GM19035 (cell line): Measurements from ENCODE around the gene SNRNP48.

Experiments used
- ATAC-seq: cut with Tn5 transposase; IDR thresholded peaks from one replicate; pipeline ENCODE4 v1.9.1; 2021; ENCODE audit not compliant: unreplicated experiment

Gene SNRNP48

DNA sequence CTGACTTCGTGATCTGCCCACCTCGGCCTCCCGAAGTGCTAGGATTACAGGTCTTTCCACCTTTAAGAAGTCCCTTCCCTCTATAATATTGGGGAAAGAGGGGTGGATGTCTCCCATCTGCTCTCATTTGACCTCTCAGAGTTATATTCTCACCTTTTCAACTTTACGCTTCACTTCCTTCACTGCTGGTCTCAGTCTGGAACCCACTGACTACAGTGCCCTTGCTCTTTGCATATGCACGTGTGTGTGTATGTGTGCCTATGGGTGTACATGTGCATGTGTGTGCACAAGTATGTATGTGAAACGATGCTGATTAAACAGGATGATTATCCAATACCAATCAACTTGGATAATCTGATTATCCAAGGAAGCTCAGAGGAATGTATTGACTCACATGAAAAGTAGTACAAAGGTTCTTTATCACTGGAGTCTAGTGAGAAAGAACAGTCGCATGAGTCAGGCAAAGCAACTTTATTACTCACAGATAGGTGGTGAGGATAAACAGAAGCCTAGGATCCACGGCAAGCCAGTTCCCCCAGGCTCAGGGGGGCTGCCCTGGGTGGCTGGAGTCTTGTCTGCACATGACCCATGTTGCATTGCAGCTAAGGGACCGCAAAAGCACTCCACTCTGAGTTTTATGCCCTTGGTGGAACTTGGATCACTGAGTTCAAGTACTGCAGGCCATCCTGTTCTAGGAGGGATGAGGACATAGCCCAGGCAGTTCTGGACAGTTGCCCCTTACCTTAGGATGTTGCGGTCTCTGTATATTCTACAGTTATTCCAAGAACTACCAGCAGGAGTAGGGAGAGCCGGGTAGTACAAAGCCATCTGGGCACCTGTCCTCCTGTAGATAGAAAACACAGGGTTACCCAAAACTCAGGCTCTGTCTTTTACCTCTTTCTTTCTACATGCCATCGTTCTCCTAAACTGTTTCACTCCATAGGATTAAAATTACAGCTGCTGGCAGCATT is 50.9 kb downstream of the SNRNP48 start:
- no peak for ATAC-seq

GRCh38 chr6:7642791-7643190 is 52.8 kb downstream of the SNRNP48 start:
- ATAC-seq, result no peak

DNA sequence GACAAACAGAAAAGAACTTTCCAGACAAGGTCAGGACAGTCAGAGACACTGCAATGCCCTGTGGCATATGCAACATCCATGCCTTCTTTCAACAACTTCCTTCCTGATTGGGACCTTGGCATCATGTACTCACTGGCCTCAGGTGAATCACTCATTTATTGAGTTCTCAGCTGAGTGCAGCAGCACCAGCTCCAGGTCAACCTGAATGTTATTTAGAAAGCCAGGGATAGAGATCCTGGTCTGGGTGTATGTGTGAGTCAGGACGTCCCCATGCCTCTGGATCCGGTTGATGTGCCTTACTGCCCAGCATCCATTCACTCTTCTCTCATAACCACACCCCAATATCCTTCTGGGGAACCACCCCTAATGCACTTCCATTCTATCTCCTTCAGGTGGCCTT is 54.4 kb downstream of the SNRNP48 start:
- no peak for ATAC-seq

GRCh38 chr6:7646394-7646793 is 56.4 kb downstream of the SNRNP48 start:
- no peak for ATAC-seq

DNA sequence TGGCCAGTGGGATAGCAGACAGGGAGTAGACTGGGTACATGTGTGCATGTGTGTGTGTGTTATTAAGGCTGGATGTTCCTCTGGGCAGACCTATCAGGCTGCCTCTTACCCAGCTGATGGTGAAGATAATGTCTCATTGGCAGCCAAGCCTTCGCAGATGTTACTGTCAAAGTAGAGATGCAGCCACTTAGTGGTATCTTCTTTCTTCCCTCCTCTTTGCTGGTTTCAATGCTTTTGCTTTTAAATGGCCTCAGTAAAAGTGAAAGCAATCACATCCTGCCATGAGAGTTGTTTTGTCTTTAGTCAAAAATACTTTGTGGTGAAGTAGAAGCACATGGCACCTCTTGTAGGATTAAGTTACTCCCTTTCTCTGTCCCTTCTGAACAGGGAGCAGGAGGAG is 57.5 kb downstream of the SNRNP48 start:
- no peak for ATAC-seq

GRCh38 chr6:7649037-7649810 is 59.2 kb downstream of the SNRNP48 start:
- no peak for ATAC-seq

DNA sequence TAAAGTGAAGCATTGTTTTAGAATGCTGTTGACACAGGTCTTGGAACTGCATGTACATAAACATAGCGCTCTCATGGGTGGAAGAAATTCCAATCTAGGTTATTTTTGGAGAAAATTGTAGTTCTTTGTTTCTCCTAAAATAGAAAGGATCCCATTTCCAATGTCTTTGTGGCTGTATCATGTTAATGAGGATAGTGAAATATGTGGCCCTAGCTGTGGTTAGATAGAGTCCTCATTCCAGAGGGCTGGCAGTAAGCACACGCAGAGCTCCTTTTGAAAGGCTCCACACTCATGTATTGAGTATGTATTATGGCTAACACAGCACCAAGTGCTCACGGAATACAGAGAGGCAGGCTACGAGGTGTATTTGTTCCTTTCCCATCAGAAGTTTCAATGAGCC is 60.9 kb downstream of the SNRNP48 start:
- no peak for ATAC-seq

DNA sequence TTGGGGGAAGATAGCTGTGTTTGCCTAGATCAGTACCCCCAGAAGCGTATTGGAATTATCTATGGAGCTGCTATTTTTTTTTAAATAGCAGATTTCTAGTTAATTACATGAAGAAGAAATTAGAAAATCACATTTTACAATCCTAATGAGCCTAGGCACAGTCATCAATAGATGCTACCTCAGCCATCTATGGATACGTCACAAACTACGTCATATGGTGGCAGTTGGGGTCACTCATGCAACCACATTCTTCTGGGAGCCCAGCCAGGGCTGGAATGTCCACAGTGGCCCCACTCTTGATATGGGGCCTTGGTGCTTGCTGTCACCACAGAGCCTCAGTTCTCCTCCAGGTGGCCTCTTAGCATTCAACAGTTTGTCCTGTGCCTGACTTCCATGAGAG is 63.0 kb downstream of the SNRNP48 start:
- ATAC-seq, result no peak

DNA sequence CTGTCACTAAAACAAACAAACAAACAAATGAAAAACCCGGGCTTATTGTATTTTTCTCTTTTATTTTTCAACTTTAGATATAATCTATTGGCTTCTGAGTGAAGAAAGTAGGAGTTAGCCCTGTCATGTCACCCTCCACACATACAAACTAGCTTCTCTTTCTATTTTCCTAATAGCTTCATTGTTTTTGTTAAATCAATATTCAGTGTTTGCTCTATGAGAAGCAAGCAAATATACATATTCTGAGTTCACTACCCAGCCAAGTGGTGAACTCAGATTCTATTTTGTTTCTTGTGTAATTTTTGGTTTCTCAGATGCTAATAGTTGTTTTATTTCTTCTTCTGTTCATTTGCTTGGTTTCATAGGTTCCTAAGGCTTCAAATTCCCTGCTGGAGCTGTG is 66.4 kb downstream of the SNRNP48 start:
- ATAC-seq, result no peak

- ATAC-seq, result no peak
Observed at GRCh38 chr6:7658543-7658942, 68.5 kb downstream of the SNRNP48 start.

GRCh38 chr6:7661364-7661763 is 71.4 kb downstream of the SNRNP48 start:
- ATAC-seq, result no peak
